HG02763 (cell line): Measurements from ENCODE around the gene ADAMTSL3.
"Not testable (repeated sequence)": the region's sequence is repeated elsewhere in the genome, so short reads cannot be mapped to it uniquely, and the experiment has no call there.

Experiments
- ATAC-seq: cut with Tn5 transposase; IDR thresholded peaks from one replicate; pipeline ENCODE4 v1.9.1; 2021; ENCODE audit warnings: mild to moderate bottlenecking, moderate library complexity; ENCODE audit not compliant: unreplicated experiment

ADAMTSL3 gene

GRCh38 chr15:84006421-84006820 lies 352.5 kb downstream of the ADAMTSL3 start:
- ATAC-seq = no peak

- no peak for ATAC-seq
These were observed 355.7 kb downstream of the ADAMTSL3 start for GRCh38 chr15:84009616-84010015.

GRCh38 chr15:84010246-84010645 lies 356.3 kb downstream of the ADAMTSL3 start:
- no peak for ATAC-seq

- no peak for ATAC-seq
These were observed 362.4 kb downstream of the ADAMTSL3 start for GRCh38 chr15:84016371-84016770.

GRCh38 chr15:84022516-84022915 lies 368.6 kb downstream of the ADAMTSL3 start:
- no peak for ATAC-seq

- no peak for ATAC-seq
These were observed 369.7 kb downstream of the ADAMTSL3 start for GRCh38 chr15:84023636-84024035.

- ATAC-seq = no peak
These were observed 380.1 kb downstream of the ADAMTSL3 start for GRCh38 chr15:84033793-84034553.

DNA sequence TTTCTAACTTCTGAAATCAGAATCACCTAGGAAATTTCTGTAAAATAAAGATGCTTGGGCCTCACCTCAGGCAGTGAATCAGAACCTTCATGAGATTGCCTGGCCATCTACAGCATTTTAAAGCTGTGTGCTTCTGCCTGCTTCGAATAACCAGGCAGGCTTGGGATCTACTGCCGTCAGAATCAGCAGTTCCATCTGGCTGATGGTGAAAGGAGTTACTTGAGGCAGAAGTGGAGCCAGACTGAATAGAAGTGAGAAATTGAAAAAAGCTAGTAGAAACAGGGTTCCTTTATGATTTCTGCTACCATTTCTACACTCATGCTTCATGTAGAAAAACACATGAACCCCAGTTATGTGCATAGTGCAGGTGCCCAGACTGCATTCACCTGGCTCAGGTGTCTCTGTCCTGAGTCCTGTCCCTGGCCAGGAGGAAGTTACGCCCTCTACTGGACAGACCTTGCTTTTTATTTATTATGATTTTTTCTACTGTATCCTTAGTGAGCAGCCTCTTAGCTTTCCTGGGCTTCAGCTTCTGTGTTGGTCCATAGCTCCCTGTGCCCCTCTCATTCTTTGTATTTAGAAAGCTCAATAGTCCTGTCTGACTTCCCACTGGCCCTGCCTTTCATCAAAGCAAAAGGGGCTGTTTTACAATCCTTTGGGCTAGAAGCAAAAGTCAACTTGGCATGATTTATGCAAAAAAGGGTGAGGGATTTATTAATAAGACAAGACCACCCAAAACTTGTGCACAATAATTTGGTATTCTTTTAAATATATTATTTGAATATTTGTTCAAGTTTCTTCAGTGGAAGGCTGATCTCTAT lies 380.9 kb downstream of the ADAMTSL3 start:
- ATAC-seq = no peak

- ATAC-seq = no peak
These were observed 381.5 kb downstream of the ADAMTSL3 start for GRCh38 chr15:84035399-84035766.

DNA sequence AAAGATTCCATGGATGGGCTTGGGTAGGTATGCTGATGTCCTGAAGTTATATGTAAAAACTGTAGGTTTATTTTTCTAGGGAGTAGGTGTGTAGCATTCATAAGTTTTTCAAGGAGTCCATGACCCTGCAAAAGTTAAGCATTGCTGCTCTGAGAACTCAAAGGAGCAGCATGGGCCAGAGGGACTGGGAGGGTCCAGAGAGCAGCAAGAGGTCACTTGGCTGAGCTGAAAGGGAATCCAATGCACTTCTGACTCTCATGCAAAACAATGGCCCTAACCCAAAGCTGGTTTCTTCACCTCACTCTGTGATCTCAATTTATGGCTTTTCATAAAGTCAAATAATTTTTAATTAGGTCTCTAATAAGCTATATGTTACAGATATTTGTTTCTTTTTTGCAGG lies 383.4 kb downstream of the ADAMTSL3 start:
- ATAC-seq = no peak

DNA sequence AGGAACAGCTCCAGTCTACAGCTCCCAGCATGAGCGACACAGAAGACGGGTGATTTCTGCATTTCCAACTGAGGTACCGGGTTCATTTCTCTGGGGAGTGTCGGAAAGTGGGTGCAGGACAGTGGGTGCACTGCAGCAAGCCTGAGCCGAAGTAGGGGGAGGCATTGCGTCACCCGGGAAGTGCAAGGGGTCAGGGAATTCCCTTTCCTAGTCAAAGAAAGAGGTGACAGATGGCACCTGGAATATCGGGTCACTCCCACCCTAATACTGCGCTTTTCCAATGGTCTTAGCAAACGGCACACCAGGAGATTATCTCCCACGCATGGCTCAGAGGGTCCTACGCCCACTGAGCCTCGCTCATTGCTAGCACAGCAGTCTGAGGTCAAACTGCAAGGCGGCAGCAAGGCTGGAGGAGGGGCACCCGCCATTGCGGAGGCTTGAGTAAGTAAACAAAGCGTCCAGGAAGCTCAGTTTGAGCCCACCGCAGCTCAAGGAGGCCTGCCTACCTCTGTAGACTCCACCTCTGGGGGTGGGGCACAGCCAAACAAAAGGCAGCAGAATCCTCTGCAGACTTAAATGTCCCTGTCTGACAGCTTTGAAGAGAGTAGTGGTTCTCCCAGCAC lies 388.6 kb downstream of the ADAMTSL3 start:
- not testable (repeated sequence) for ATAC-seq

- ATAC-seq = no peak
These were observed 392.2 kb downstream of the ADAMTSL3 start for GRCh38 chr15:84046064-84046637.

DNA sequence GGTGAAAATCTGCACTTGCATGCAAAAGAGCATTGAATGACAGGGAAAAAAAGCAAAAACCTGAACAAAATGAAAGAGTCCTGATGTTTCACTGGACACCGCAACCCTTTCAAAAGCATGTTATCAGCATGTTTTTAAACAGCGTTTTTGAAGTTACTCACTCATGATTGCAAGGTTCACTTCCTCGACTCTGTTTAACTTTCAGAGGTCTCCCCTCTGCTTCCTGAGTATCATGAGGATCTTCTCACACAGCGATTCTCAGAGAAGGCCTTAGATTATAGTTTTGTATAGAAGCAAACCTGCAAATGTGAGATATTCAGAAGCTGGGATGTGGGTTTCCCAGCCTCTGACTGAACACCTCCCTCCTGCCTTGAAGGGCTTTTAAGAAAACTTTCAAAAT lies 395.6 kb downstream of the ADAMTSL3 start:
- not testable (repeated sequence) for ATAC-seq

- no peak for ATAC-seq
These were observed 396.2 kb downstream of the ADAMTSL3 start for GRCh38 chr15:84050076-84050475.

GRCh38 chr15:84051146-84051545 lies 397.2 kb downstream of the ADAMTSL3 start:
- ATAC-seq = not testable (repeated sequence)

- ATAC-seq = not testable (repeated sequence)
These were observed 400.6 kb downstream of the ADAMTSL3 start for GRCh38 chr15:84054544-84054943.

DNA sequence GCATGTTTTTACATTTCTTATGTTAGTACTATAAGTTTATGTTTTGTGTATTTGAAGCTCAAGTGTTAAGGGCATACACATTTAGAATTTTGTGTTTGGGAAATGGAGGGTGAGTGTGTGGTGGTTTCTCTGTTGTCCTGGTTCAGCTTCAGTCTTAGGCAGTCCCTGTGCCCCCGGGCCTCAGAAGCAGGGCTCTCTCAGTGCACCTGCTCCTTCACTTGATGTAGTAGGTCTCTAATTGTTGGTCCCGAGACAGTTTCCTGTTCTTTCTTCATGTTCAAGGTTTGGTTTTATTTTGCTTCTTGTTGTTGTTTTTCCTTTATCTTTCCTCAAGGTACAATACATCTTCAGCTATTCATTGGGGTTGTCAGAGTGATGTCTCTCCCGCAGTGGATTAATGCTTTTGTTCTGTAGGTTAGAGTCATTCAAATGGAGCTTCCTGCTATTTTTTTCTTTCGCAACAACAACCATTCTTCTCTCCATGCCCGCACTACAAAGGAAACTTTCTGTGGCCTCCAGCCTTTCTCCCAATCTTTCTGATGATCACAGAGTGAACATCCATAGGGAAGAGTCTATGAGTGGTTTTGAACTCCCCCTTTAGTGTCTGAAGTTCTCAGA lies 403.9 kb downstream of the ADAMTSL3 start:
- no peak for ATAC-seq

DNA sequence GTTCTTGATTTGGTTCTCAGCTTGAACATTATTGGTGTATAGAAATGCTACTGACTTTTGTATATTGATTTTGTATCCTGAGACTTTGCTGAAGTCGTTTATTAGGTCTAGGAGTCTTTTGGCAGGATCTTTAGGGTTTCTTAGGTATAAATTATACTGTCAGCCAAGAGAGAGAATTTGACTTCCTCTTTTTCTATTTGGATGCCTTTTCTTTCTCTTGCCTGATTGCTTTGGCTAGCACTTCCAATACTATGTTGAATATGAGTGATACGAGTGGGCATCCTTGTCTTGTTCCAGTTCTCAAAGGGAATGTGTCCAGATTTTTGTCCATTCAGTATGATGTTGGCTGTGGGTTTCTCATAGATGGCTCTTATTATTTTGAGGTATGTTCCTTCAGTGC lies 409.8 kb downstream of the ADAMTSL3 start:
- not testable (repeated sequence) for ATAC-seq

DNA sequence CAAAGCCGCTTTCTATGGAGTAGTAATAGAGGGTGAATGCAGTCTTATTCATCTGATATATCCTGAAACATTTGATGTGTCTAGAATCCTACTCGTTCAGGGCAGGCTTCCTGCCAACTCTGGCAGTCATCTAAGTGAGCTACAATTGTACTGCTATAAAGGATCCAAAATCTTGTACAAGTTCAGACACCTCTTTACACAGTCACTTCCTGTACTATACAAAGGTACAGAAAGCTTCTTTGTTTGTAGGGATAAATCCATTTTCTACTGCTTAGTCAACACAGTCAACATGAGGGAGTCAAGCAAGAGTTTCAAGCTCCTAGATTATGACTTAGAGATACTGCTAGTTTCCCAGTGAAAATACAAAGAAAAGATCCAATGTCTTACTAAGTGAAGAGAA lies 414.8 kb downstream of the ADAMTSL3 start:
- ATAC-seq = not testable (repeated sequence)

GRCh38 chr15:84078038-84078437 lies 424.1 kb downstream of the ADAMTSL3 start:
- not testable (repeated sequence) for ATAC-seq
